HG03095 (cell line): ENCODE measurements around the gene FBXO31.
"Not testable (repeated sequence)": the region's sequence is repeated elsewhere in the genome, so short reads cannot be mapped to it uniquely, and the experiment has no call there.

ENCODE experiments used
- ATAC-seq: cut with Tn5 transposase; IDR thresholded peaks from one replicate; pipeline ENCODE4 v1.9.1; 2021; ENCODE audit warnings: moderate library complexity; ENCODE audit not compliant: unreplicated experiment

The FBXO31 gene

DNA sequence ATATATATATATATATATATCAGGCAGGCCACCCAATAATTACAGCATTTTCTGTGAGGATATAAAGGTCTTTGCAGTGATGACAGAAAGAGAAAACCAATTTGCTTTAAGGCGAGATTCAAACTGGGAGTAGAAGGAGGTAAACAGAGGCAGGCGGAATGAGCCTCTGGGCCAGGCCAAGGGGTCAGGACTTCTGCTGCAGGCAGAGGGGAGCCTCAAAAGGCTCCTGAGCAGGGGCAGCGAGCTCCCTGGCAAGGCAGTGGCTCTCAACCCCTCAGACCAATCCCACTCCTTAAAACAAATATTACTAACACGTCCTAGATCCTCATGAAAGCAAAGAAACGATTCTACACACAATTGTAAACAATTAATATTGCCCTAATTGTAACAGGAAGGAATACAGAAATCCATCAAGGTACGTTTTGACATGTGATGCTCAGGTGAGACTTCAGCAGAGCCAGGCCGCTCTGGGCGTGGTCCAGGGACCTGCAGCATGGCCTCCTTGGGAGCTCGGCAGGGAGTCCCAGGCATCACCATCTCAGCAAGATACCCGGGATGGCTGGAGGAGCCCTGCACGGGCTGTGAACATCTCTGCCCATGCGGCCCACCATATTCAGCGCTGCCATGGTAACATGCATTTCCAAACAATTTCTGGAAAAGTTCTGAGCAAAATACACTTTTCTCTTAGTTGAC, 18.4 kb downstream of the FBXO31 start:
- ATAC-seq = no peak

GRCh38 chr16:87363771-87364455, 19.7 kb downstream of the FBXO31 start:
- ATAC-seq = no peak

DNA sequence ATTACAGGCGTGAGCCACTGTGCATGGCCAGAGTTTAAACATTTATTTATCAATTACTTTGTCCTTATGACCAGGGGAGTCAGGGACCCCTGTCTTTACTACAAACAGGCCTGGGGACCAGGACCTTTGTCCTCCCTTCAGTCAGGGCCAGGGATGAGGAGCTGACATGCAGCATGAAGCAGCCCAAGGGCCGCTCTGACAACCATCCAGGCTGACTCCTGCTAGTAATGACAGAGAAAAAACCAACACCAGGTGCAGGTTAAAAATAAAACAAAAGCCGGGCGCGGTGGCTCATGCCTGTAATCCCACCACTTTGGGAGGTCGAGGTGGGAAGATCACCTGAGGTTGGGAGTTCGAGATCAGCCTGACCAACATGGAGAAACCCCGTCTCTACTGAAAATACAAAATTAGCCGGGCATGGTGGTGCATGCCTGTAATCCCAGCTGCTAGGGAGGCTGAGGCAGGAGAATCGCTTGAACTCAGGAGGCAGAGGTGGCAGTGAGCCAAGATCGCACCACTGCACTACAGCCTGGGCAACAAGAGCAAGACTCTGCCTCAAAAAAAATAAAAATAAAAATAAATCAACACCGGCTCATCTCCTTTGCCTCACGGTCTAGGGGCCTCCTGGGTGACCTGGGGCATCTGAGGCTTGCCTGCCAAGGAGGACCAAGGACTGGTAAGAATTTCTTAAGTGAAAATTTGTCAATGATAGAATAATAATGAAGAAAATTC, 20.6 kb downstream of the FBXO31 start:
- ATAC-seq = not testable (repeated sequence)

DNA sequence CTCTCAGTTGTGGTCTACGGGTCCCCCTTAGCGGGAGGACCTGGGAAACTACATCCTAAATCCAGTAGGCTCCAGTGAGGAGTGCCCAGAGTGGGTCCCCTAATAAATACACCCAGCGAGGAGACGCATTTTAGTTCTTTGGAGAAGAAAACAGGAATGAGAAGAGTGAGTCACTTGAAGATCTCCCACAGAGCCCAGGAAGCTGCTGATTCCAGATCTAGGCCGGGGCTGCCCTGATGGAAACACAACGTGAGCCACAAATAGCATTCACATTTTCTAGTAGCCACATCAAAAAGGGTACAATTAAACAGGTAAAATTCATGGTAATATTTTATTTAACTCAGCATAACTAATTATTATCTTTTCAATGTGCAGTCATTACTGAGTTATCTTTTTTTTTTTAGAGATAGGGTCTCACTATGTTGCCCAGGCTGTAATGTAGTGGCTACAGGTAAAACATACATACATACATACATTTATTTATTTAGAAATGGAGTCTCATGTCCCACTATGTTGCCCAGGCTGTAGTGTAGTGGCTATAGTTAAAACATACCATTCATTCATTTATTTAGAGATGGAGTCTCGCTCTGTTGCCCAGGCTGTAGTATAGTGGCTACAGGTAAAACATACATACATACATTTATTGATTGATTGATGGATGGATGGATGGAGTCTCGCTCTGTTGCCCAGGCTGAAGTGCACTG, 21.5 kb downstream of the FBXO31 start:
- no peak for ATAC-seq

DNA sequence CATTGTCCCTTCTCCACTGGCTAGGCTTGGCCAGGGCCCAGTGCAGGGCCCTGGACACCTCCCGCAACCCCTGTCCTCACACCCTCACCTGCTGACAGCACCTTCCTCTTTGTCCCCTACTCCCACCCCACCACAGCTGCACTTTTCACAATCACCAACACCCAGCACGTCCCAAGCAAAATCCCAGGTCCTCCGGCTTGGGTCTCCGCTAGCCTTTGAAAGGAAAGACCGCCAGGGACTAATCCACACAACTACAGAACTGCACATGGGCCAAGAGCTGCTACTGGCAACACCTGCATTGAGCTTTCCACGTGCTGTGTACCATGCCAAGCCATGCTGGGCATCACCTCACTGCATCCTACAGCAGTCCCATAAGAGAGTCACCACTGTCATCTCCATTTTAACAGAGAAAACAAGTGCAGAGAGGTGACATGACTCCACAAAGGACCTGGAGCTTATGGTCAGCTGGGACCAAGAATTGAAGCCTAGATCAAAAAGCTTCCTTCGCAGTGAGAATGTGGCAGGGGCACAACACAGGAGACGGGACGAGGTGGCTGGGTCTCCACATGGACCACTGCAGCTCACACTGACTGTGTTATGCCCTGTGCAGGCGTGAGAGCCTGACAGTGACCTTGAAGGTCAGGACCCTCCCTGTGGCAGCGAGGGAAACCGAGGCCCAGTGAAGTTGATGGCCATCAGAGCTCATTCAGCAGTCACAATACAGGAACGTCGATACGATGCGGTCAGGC, 22.5 kb downstream of the FBXO31 start:
- ATAC-seq = no peak

DNA sequence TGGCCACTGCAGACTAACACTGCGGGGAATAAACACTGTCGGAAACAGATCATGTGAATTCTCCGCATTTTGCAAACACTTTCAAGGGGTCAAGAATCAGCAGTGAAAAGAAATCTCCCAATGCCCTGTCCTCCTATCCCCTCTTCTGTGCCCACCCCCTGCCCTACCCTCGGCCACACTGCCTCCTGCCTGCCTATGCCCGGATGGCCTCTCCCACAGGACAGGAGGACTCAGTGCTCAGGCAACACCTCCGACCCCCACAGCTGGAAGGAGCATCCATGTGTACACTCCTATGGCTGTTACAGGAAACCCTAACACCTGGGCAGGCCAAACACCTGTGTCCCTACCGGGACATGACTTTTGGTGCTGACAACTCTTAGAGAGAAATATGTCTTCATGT, 24.5 kb downstream of the FBXO31 start:
- ATAC-seq = no peak

DNA sequence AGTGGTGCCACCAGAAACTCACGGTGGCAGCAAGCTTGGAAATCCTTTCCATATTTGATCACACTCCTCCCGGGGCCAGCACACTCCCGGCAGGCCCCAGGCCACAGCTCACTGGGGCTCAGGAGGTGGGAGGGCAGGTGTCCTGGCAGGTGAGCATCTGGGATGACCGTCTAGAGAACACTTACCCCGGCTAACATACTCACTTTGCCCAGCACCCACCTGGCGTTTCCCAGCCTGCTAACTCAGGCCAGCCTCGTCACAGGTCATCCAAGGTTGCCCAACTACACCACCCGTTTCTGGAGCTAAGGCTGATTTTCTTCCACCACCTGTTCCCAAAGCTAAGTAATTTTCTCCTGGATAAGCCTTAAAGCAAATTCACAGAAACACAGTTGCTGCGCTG, 24.9 kb downstream of the FBXO31 start:
- ATAC-seq = no peak

DNA sequence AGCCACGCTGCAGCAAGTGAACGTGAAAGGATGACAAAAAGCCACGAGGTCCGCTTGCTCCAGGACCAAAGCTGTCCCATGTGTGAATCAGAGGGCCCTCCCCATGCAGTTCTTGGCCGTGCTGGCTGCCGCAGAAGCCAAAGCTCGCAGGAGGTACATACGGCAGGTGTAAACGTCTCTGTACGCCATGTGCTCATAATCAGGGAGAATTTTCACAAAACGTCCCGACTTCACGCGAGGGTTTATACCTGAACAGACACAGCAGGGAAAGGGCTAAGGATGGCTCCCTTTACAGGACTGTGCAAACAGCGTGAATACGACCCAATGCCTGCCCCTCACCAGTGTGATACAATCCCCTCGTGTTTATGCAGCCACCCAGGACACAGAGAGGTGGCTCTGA, 25.3 kb downstream of the FBXO31 start:
- ATAC-seq = no peak

GRCh38 chr16:87356491-87356853, 27.1 kb downstream of the FBXO31 start:
- ATAC-seq = no peak

GRCh38 chr16:87353613-87354012, 30.0 kb downstream of the FBXO31 start:
- no peak for ATAC-seq

DNA sequence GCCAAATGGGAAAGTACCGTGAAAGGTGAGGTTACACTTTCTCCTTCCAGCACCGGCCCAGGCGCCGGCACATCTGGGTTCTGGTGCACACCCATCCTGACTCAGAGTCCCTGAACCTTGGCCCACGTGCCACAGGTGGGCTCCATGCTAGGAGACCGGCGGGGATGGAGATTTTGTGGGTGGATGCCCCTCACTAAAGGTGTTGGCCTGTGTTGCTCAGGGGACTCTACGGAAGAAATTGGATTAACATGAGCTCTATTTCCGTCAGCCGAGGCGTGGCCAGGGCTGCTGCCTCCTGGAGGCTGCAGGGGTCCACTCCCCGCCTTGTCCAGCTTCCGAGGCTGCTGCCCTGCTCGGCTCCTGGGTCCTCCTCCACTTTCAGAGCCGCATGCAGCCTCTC, 30.8 kb downstream of the FBXO31 start:
- no peak for ATAC-seq

- ATAC-seq = no peak
Measured at GRCh38 chr16:87351320-87351698, 32.3 kb downstream of the FBXO31 start.

GRCh38 chr16:87350681-87351319, 32.8 kb downstream of the FBXO31 start:
- no peak for ATAC-seq

- ATAC-seq = no peak
Measured at GRCh38 chr16:87350031-87350430, 33.5 kb downstream of the FBXO31 start.

- ATAC-seq = no peak
Measured at GRCh38 chr16:87348616-87349157, 34.9 kb downstream of the FBXO31 start.

DNA sequence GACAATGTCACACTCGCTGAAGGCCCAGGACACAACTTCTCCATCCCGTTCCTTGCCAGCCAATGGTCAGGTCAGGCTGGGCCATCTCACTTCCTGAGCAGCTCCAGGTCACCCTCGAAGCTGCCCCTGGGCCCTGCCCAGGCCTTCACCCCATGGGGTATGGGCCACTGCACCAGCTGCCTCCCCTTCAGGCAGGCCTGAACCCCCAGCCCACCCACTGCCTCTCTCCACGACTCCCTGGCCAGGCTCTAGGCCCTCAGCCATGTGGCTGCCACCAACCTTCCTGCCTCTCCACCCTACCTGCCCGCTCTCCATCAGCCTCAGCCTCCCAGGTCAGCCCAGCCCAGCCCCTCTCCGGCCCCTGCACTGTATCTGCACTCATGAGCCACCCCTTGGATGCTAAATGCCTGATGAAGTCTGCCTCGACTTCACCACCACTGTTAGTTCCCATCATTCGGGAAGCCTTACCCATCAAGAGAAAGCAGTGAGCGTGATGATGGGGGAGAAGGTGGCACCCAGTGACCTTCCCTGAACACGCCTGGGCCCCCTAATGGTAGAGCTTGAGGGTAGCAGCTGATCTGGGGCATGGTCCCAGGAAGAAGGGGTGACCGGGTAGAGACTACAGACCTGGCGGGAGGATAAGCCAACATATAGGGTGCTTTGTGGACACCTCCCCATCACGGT, 35.5 kb downstream of the FBXO31 start:
- ATAC-seq = no peak

DNA sequence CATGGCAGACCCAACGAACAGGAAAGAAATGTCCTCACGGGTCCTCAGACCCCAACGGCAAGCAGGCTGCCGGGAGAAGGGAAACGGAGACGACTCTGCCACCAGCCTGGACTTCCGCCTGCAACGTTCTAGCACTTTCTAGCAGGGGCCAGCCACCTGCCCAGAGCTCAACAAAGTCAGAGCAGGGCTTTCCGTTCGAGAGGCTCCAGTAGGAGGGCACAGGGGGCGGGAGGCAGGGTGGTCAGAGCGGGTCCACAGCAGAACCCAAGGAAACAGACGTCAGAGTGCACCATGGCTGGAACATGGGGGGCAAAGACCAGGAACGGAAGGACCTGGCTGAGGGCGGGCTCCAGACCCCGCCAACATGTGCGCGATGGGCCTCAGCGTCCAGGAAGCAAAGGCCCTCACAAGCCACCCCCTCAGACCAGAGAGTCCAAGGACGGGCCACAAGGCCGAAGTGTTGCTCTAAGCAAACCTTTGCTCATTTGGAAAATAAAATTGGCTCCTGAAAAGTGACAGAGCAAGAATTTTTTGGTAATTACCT, 37.0 kb downstream of the FBXO31 start:
- no peak for ATAC-seq

DNA sequence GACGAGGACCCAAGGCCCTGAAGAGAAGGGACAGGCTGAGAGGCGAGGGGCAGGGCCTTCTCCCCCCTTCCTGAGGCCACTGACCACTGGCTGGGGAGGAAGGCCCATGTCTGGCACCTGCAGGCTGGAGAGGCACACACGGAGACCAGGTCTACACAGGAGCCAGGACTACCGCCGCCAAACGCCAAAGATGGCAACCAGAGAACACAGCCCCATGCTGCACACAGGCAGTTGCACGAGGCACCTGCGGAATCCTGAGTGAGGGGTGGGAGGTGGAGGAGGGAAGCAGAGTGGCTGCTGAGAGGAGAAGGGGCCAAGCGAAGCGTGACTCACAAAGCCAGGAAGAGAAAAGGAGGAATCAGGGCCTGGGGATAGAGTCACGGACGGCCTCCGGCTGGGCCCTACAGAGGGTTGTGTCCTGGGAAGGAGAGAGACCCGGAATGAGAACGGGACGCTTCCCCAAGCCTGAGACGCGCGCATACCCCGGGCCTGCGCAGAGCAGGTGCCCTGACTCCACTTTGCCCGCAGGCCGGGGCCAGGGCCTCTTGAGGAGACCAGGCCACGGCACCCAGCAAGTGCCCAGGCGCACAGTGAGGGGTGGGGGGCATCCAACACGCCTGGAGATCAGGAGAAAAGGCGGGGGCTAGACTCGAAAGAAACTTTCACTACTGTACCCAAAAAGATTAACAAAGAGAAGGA, 37.7 kb downstream of the FBXO31 start:
- no peak for ATAC-seq
